Lower lobe of right lung (tissue), 2 donors: Measurements from ENCODE around the gene TOMM6. TPM values are rescaled to one million over a fixed set of nuclear protein-coding genes. Genes with fewer than 3 reads are reported as not detected.

ENCODE experiments used
- ATAC-seq, 2 donors: fragments of 200-7000 bp; cut with Tn5 transposase; one replicate each; pipeline ENCODE4 v1.9.1; 2020 to 2022; ENCODE audit warnings: mild to moderate bottlenecking in 2 of 2, moderate library complexity in 2 of 2
- DNase-seq: peaks from one replicate; pipeline ENCODE4 v3.0.0-alpha.2; 2020
- H3K27ac ChIP-seq: fragments of 200-600 bp; one replicate; pipeline ENCODE4 v1.8.0; 2022
- H3K27me3 ChIP-seq: fragments of 200-600 bp; one replicate; pipeline ENCODE4 v1.8.0; 2022; ENCODE audit warnings: low read depth
- H3K36me3 ChIP-seq: fragments of 200-600 bp; one replicate; pipeline ENCODE4 v1.8.0; 2022; ENCODE audit warnings: mild to moderate bottlenecking
- H3K4me1 ChIP-seq: fragments of 200-600 bp; one replicate; pipeline ENCODE4 v1.8.0; 2022
- H3K4me3 ChIP-seq: fragments of 200-600 bp; one replicate; pipeline ENCODE4 v1.8.0; 2022; ENCODE audit warnings: mild to moderate bottlenecking
- H3K9me3 ChIP-seq: fragments of 200-600 bp; one replicate; pipeline ENCODE4 v1.8.0; 2022
- intact Hi-C: fragments of 100-400 bp; cut with DNase I; formaldehyde crosslinking; loops from one replicate; pipeline ENCODE4 v1.11.0; 2022
- long read RNA-seq: library from polyadenylated mRNA; unstranded; transcript quantifications from one replicate; pipeline ENCODE4 v2.0.0, GENCODE V29; 2021
- total RNA-seq: library from RNA; stranded (reverse); fragmentation: NEBNext Ultra II Directional; extraction: Animal tissue kit (Norgen Biotek cat#: 25700); gene quantifications from one replicate; pipeline ENCODE4 v1.2.1, GENCODE V29; 2021
- TF ChIP-seq, protein P1 (sequence below): fragments of 200-600 bp; IDR thresholded peaks from one replicate; pipeline ENCODE4 v1.8.0; 2022; ENCODE audit warnings: antibody characterized with exemption, mild to moderate bottlenecking
- donor health status: DM: no; HTN: yes; CAD: no; lungs with severe emphysema.

TOMM6 gene
- total RNA-seq = 134 TPM
- long read RNA-seq, transcript TOMM6-202 (3 exons, 637 nt) = minor isoform, 10 of 26 reads
- long read RNA-seq, transcript TOMM6-201 (3 exons, 595 nt) = major isoform, 16 of 26 reads
- long read RNA-seq, partial matches to known transcripts = 0 of 26 reads
- long read RNA-seq, other reads (novel, unspliced or antisense) = 0 of 26 reads

DNA sequence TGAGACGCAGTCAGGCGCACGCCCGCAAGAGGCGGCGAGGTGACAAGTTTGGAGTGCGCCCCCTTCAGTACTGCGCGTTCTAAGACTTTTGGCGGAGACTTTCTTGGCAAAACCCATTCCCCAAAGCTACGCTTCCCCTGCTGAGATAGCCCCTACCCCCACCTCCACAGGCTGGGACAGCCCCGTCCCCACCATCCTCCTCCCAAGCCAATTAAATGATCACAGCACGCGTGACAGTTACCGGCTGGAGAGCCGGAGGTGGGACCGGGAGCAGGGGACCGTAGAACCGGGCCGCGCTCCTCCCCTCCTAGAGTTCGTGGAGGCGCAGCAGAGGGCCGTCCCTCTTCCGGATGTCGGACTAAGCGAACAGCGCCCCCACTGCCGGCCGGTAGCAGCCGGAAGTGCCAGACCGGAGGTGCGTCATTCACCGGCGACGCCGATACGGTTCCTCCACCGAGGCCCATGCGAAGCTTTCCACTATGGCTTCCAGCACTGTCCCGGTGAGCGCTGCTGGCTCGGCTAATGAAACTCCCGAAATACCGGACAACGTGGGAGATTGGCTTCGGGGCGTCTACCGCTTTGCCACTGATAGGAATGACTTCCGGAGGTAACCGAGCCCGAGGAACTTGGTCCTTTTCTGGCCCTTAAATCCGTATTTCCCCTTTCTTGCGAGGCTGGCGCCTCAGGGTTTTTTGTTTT lies at the start of gene TOMM6:
TSS of gene TOMM6 (plus strand) at position 476 of the 699 bp plus-strand sequence. CDS start at position 480, 4 bp downstream.
- Histone ChIP-seq H3K4me1 (peaks cover 45% of the 10 kb centered on the region), H3K9me3 (no peaks in the 10 kb centered on the region), H3K27me3 (no peaks in the 10 kb centered on the region), H3K27ac (peak within 1 kb of the TSS; percentile 89), H3K4me3 (peak within 1 kb of the TSS; percentile 84), H3K36me3 (peaks cover 49% of the 10 kb centered on the region)
- DNase-seq (peak; percentile 97), ATAC-seq (peak; percentile 93 to 95)
- intact Hi-C loops = no loop called here
- TF ChIP-seq, protein P1, sequence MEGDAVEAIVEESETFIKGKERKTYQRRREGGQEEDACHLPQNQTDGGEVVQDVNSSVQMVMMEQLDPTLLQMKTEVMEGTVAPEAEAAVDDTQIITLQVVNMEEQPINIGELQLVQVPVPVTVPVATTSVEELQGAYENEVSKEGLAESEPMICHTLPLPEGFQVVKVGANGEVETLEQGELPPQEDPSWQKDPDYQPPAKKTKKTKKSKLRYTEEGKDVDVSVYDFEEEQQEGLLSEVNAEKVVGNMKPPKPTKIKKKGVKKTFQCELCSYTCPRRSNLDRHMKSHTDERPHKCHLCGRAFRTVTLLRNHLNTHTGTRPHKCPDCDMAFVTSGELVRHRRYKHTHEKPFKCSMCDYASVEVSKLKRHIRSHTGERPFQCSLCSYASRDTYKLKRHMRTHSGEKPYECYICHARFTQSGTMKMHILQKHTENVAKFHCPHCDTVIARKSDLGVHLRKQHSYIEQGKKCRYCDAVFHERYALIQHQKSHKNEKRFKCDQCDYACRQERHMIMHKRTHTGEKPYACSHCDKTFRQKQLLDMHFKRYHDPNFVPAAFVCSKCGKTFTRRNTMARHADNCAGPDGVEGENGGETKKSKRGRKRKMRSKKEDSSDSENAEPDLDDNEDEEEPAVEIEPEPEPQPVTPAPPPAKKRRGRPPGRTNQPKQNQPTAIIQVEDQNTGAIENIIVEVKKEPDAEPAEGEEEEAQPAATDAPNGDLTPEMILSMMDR = peak; percentile 93

DNA sequence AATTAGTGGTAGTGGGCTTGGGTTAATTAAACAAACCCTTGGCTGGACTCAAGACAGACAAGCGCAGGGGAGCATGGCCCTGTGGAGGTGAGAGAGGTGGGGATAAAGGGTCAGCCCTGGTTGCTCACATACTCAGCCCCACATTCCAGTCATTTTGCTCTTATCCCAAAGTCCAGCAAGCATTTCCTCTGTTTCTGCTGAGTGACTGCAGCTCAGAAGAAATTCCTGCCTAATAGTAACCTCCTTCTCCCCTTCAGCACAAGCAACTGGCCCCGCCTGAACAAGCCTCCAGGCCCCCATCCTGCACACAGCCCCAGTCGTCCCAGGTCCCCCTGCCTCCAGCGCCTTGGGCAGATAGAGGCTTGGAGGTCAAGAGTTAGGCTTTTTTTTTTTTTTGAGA lies 48.5 kb upstream of the TOMM6 start:
- no peak overlapping the region for H3K27ac ChIP-seq
- no peaks in the 10 kb centered on the region for H3K36me3 ChIP-seq
- no peak for ATAC-seq
- H3K27me3 ChIP-seq = no peaks in the 10 kb centered on the region
- TF ChIP-seq, protein P1 = no peak
- H3K4me1 ChIP-seq = peaks cover 6% of the 10 kb centered on the region
- no peaks in the 10 kb centered on the region for H3K9me3 ChIP-seq
- no peak overlapping the region for H3K4me3 ChIP-seq
- peak; percentile 38 for DNase-seq
- intact Hi-C loops = no loop called here

DNA sequence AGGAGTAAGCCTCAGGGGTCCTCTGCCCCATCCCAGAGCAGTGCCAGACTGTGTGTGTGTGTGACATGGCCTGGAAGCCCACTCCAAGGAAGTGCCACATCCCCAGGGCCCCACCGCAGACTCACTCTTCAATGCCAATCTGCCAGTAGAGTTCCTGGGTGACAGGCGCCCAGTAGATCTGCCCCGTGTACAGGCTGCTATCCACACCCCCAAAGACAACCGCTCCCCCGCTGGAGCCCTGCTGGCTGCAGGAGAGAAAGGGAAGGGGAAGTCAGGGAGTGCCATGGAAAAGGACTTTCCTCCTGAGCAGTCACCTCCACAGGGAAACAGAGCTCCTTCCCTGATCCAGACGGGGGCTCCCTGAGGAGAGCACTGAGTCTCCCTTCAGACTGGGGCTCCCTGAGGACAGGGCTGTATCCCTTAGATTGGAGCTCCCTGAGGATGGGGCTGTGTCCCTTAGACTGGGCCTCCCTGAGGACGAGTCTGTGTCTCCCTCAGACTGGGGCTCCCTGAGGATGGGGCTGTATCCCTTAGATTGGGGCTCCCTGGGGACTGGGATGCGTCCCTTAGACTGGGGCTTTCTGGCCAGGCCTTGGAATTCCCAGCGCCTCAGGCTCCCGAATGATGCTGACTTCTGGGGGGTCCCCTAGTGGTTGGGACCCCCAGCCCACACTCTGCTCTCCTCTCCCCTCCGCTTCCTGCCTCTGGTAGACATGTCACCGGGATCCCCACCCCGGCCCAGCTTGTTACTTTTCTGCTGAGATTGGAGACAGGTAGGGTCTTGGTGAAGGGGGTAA lies 46.9 kb upstream of the TOMM6 start:
- Histone ChIP-seq H3K27ac (no peak overlapping the region), H3K27me3 (no peaks in the 10 kb centered on the region), H3K9me3 (no peaks in the 10 kb centered on the region), H3K36me3 (no peaks in the 10 kb centered on the region), H3K4me1 (peaks cover 6% of the 10 kb centered on the region), H3K4me3 (no peak overlapping the region)
- intact Hi-C loops = no loop called here
- peak; percentile 36 for DNase-seq
- TF ChIP-seq, protein P1 = no peak
- no peak for ATAC-seq

DNA sequence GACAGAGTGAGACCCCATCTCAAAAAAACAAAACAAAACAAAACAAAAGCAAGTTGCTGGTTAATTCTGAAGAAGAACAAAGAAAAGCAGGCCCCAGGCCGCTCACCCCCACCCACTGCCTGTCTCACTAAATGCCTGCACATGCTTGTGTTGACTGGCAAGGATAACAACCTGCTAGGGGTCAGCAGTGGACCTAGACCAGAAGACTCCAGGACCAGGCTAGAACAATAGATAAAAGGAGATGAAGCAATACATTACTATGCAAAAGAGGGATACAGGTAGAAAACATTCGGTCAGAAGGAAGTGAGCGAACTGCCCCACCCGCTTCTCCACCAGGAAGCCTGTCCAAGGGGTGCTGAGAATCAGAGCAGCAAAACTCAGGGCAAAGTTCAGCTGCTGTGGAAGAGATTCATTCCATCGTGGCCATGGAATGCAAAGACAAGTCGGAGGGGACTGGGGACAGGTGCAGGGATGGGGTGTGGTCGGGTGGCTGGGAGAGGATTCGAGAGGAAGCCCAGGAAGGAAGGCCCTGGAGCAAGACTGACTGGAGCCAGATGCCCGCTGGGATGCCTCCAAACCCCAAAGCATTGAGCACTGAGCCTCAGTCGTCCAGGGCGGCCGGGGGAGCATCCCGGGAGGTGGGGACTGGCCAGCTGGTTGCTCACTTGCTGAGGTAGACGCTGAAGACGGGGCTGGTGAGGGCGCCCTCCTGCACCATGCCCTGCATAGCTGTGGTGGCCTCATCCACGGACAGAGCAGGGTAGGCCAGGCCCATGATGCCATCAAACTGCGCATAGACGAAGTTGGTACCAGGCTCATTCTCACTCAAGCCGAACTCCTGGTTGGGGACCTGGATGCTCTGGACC lies 45.6 kb upstream of the TOMM6 start:
- Histone ChIP-seq H3K4me3 (no peak overlapping the region), H3K4me1 (peaks cover 3% of the 10 kb centered on the region), H3K27ac (no peak overlapping the region), H3K9me3 (no peaks in the 10 kb centered on the region), H3K27me3 (no peaks in the 10 kb centered on the region), H3K36me3 (no peaks in the 10 kb centered on the region)
- ATAC-seq (peak in 1 of 2 donors; percentile 3), DNase-seq (peak; percentile 43)
- TF ChIP-seq, protein P1 = no peak
- intact Hi-C loops = no loop called here
